Fibroblast of peridontal ligament (primary cell): ENCODE data around the gene TCERG1L.

Source experiments
- DNase-seq: peaks from one replicate; pipeline ENCODE4 v3.0.0-alpha.2; 2010; ENCODE audit errors: extremely low read depth

Gene TCERG1L

DNA sequence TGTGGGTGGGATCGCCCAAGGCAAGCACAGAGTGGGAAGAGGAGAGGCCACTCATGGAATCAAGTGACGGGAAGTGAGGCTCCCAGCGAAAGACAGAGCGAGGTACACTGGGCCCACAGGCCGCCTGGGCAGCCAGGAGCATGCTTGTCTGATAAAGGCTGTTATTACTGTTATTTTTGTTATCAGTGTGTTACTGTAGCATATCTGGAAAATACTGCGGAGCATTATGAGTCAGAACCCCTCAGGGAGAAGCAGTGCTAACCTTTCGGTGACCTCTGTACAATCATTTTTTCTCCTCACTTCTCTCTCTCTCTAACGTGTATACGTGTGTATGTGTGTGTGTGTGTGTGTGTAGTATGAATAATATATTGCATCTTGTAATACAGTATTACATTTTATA lies 3.8 kb upstream of the TCERG1L start:
- no peak for DNase-seq

DNA sequence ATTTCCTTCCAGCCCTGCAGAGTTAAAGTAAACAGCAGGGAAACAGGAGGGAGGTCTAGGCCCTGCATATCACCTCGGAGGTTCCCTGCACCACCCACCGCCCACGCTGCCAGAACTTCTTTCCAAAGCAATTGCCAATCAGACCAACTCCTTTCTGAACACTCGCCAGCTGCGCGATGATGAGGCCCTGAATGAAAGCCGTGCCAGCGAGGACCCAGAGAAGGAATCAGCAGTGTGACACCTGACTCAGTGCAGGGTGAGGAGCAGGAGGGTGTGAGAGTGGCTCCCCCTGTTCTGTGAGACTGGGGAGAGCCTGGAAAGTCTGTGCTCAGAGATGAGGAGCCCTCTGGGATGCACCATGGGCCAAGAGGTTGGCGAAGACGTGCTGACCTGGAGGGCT lies 3.3 kb upstream of the TCERG1L start:
- DNase-seq: no peak

DNA sequence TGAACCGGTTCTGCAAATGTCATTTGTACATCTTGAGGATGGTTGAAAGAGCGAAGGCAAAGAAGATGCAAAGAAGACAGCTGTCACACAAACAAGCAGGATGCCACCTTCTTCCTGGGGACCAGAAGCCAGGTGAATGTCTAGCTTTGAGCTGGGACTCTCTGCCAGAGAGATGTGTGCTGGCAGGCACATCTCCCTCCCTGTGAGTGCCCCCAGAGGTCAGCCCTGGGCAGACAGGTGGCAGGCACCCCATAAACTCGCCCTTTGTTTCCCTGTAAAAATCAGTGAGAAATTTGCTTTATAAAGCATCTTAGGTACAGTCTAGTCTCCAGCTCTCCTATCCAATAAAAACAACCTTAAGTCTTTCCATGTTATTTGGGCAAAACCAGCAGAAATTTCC lies 2.6 kb upstream of the TCERG1L start:
- no peak for DNase-seq

DNA sequence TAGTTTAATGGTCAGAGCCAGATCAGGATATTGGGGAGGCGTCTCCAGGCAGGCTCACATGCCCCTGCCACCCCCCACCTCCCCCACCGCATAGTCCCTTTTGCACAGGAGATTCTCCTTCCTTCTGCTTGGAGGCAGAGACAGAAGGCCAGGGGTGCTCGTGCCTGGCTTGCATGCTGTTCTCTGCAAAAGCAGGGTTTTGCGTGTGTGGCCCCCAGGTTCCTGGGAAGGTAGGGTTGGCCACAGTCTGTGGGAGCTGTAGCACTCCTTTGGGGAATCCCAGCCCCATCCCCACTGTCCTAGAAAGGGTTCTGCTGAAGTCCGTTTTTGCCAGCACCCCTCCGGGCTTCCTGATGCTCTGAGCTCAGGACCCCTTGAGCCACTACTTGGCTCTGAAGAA lies 1.9 kb upstream of the TCERG1L start:
- DNase-seq: no peak

DNA sequence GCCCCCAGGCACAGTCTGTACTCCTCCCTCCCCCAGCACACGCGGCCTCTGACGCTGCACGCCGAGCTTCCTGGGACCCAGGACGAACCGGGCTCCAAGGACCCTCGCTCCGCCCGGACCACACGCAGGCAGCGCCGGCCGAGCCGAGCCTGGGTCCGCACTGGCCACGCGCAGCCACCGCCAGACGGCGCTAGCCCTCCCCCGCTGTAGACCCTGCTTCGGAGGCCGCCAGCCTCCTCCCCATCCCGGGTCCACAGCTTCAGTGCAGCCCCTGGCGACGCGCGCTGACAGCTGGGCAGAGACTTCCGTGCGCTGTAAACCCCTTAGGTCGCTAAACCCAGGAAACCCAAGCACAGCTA lies 936 bp upstream of the TCERG1L start:
- no peak for DNase-seq

DNA sequence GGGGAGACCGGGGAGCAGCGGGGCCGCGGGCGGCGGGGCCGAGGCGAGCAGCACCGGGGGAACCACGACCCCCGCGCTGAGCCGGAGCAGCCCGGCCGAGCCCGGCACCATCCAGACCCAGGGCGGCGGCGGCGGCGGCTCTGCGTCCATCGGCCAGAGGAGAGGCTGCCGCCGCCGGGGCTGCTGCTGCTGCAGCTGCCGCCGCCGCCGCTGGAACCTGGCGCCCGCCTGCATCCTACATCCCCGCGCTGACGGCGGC lies 190 bp downstream of the TCERG1L start:
- no peak for DNase-seq

DNA sequence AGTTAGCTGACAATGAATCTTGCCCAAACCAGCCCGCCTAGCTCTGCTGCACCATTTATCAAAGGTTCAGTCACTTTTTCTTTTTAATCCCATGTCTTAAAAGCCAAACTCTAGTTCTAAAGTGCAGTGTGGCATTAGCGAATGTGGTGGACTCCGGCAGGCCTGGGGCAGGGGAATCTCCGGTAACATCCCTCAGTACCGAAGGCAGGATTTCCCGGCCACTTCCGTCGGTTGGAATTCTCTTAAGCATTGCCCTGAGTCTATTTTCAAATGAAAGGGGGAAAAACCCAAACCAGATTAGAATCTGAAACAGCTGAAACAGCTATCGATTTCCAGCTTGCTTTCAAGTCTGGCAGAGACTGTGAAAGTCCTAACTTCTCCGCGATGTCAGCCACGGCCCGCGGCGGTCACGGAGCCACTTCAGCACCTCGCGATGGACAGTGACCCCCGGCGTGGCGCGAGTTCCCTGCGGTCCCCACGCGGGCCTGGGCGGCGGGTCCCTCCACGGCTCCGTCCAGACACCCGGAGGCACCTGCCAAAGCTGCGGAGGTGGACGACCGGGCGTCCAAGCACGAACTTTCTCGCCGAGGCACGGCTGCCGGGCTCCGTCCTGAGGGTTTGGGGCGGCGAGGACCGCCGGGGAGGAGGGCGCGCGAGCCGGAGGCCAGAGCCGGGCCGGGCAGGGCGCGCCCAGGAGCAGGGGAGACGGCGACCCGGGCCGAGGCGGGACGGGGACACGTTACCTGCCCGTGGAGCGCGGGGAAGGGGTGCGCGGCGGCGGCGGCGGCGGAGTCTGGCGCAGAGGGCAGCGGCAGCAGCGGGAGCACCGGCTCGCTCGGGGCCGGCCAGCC lies 745 bp downstream of the TCERG1L start:
- DNase-seq: no peak

DNA sequence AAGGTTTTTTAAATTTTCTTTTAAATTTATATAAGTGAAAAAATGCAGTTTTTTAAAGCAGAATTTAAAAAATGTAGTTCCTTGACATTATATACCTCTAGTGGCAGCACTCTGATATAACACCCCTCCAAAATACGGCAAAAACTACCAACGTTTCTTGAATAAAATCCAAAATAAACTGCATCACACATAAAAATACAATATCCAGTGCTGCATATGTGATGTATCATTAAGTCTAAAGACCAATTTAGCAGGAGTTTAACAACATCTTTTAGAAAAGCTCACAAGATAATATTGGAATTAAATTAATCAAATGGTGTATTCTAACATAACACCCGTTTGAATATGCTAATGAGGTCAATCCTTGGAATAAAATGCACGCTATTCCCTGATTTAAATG lies 1.4 kb downstream of the TCERG1L start:
- no peak for DNase-seq

DNA sequence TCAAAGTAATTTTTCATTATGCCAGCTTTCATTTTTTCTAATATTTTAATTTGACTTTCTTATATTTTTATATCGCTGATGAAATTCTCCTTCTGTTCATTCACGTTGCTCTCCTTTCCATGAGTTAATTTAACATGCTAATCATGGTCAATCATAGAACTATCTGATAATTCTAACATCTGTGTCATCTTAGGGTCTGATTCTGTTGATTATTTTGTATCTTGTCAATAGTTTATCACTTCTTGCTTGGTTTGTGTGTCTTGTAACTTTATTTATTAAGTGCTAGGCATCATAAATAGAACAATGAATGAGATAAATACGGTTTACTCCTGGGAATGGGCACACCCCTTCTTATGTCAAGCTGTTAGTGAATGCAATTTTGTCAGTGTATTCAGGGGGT lies 11.0 kb downstream of the TCERG1L start:
- no peak for DNase-seq

DNA sequence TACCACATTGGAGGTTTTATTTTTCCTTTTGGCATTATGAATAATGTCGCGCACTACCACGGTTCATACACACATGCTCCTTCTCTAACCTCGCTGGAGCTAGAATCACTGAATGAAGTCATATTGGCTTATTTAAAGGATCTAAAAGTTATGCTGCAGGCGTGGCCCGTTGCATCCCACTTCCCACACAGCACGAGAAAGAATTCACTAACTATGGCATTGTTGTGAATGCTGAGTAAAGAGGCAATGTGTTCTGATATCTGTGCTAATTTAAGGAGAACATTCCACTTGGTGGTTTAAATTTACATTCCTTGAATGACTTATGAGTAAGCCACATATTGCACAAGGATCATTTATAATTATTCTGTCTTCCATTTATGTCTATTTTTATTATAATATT lies 20.7 kb downstream of the TCERG1L start:
- no peak for DNase-seq

DNA sequence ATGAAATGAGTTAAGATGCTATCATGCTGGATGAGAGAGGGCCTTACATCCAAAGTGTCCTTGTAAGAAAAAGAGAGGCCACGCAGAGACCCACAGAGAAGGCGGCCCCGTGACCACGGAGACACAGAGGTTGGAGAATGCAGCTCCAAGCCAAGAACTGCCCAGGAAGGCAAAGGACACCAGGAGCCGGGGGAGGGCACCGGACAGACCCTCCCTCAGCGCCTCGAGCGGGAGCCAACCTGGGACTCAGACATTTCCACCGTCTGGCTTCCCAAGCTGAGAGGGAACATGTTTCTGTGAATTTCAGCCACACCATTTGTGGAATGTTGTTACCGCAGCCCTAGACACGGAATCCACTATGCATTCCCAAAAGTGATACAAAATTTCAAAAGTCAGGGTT lies 22.9 kb downstream of the TCERG1L start:
- DNase-seq: no peak

DNA sequence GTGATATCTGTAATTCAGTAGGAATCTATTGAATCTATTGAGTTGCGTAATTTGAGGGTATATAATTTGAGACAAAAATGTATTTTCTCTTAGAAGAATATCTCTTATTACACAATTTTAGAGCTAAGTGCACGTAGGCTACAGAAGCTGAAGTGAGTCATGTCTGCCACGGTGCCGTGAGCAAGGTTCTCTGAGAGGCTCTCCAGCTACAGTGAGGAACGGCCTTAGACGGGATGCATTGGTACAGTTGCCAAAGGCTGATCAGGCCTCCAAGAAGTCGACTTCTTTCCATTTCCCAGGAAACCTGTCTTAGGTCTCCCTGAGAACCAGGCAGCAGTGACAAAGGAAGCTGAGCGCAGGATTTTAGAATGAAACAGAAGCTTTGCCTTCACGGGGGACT lies 28.6 kb downstream of the TCERG1L start:
- no peak for DNase-seq

DNA sequence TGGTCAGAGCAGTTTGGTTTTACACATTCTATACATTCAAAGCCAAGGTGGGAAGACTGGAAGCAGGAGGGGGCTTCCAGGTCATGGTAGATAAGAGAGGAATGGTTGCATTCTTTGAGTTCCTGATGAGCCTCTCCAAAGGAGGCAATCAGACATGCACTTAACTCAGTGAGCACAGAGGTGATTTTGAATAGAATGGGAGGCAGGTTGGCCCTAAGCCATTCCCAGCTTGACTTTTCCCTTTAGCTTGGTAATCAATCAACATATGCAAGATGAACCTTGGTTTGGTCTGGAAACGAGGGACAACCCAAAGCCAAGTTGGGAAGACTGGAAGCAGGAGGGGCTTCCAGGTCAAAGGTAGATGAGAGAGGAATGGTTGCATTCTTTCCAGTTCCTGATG lies 31.4 kb downstream of the TCERG1L start:
- no peak for DNase-seq

DNA sequence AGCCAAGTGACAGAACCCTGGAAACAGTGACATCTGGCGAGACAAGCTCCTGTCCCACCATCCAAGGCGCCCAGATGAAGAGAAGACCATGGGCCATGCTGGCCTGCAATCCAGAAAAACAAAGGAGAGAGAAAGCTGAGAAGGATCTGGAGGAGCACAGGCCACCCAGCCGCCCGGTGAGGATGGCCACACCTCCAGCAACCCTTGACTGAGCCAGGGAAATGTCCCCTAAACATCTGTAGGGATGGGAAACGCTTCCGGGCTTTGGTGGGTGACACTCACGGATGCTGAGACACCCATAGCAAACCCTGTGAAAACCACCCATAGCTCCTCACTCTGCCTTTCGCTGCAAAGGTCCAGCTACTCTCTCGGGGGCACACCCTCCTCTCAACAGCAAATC lies 32.0 kb downstream of the TCERG1L start:
- DNase-seq: no peak

DNA sequence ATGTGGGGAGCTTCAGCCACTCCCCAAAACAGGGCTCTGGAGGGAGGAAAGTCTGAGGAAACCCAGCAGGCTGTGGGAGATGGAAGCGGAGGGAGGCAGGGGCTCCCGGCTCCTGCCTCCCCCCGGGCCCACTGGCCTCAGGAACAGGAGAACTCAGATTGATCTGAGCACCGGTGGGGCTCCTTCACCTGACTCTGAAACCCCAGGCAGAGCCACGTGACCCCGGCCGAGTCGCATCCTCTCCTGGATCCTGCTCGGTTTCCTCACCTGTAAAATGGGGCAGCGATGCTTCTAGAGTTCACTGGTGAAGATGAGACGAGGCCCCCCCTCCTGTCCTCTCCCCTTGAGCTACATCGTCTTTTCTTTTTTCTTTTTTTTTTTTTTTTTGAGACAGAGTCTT lies 33.6 kb downstream of the TCERG1L start:
- DNase-seq: no peak

DNA sequence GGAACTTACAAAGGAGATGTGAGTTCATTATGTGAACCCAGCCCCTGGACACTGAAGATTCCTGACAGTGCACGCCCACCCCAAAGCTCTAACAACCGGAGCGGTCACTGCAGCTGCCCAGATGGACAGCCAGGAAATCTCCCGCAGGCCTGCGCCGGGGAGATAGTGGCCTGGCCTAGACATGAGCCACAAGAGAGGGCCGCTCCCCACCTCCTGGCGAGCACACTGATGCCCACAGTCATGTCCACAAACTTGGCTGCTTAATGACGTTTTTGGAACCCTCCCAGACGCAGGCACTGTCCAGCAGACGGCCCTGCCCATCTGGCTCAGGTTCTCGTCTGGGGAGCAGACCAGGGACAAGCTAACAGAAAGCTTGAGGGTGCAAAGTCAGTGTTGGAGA lies 34.2 kb downstream of the TCERG1L start:
- DNase-seq: no peak

DNA sequence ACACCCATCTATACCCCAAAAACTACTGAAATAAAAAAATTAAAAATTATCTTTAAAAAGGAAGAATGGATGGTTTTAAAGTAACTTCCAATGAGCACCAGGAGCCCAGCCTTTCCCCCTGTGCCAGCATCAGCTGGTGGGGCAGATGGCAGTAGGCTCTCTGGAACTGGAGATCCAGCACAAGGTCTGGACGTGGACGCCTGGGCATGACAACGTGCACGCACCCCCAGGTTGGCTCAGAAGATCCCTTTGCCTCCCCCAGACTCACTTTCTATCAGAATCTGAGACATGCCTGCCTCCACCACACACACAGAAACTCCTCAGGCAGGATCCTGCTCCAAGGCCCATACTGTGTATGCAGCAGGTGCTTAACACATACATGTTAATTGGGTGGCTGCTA lies 35.8 kb downstream of the TCERG1L start:
- no peak for DNase-seq

DNA sequence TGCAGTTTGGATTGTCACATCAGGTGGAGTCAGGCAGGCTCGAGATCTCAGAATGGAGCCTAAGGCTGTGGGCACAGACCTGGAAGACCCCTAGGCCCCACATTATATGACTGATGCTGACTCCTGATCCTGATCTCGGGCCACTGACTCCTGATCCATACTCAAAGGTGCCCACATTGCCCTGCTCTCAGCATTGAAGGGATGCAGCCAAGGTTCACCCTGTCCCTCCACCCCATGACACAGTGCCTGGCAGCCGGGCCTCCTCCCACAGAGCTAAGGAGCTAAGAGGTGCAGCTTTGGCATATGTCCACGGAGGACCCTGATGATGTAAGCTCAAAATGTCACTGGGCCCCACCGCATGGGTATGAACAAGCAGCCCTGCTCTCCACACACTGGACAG lies 36.6 kb downstream of the TCERG1L start:
- DNase-seq: no peak

DNA sequence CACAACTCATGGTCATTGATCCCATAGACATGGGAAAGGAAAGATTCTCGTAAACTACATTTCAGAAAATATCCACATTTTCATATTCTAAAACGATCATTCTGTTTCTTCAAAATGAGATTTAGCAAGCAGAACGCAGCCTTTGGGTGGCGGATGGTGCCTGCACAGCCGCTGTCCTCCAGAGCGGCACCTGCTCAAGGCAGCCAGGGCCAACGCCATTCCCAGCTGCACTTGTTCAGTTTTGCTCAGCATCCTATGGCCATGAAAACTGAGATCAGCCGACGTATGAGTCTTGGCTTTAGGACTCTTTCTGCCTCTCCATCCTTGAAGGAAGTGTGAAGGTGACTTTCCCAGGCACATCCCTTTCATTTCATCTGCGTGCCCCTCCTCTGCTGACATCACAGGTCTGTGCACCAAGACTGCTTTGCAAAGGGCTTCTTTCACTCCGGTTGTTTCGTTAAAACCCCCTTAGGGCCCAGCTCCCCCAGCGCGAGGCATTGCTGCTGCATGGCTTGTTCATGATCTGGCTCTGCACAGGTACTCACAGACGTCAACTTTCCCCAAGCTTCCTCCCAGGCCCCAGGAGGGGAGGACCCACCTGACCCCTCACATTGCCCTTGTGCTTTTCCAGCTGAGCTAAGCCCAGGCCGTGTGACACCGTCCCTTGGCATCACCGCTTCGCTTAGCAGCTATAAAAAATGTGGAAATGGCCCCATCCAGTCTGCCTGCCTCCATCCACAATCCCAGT lies 37.2 kb downstream of the TCERG1L start:
- DNase-seq: no peak

DNA sequence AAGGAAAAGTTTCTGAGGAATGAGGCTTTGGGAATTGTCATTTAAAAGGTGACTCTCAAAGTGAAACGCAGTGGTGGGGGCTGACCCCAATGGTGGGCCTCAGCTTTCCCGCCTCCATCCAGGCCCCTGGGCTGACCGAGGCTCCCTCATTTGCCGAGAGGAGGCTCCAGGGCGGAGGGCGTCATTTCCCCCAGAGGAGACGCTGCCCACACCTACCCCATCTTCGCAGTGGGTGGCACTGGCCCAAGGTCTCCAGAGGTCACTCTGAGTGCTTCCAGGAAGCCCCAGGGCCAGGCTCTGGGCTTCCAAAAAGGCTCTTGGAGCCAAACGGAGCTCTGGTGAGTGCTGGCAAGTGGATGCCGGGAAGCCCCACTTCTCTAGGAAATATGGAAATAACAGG lies 38.0 kb downstream of the TCERG1L start:
- DNase-seq: no peak

DNA sequence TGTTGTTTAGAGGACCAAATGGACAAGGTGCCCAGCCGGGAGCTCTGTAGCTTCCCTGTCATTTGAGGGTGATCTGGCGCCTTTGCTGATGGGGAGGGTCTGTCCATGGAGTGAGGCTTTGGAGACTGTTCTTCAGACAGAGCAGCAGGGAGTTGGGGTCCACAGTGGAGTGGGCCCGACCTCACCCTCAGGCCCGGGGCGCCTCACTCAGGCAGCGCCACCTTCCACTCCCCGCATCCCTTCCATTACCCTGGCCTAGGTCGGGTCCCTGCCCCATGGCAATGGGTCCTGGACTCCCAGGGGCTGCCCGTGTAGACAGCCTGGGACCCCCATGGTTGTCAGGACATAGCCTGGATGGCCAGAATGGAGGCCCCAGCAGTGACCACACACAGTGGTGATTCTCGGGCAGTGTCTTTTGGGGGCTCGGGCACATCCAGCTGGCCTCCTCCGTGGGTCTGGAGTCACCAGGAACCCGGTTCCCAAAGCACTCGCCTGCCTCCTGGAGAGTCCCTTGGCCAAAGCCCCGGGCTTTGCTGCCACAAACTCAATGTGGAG lies 38.5 kb downstream of the TCERG1L start:
- no peak for DNase-seq

DNA sequence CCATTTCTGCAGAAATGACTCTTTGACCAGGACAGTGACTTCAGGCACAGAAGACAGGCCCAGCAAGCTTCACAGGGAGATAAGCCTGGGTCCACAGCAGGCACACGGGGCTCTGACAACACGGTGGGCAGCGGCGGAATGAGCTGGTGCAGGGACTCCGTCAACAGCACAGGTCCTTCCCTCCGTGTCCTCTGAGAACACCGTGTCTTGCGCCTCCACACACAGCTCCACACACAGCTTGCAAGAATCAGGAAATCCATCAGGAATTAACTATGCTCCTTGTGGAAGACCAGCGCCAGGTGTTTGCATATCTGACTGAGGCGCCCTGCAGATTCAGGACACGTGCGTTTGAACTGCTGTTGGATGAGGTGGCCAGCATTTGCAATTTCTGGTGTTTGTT lies 39.6 kb downstream of the TCERG1L start:
- DNase-seq: no peak

DNA sequence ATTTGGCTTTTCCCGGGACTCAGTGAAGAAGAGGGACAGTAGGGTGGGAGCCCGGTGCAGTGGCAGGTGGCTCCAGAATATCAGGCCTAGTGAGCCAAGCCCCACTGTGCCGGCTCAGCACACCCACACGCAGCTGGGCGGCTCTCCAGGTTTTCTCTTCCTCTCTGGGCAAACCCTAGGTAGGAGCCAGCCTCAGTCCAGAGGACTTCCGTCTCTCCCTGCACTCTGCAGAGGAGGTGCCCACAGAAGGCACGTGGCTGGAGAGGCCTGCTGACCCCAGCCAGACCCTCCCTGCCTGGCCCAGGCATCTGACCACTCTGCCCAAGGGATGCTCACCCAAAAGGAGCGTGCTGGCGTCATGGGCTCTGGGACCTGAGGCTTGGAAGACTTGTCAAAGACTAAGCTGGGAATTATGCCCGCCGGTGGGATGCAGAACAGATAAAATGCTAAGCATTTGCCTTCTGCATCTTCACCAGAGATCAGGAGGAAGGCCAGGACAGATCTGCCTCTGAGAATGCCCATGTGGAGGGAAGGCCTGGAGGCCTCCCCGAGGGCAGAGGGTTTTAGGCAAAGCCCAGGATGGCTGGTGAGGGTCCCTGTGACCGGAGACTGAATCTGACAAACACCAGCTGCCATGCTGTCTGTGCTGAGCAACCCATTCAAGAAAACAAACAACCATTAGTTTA lies 40.2 kb downstream of the TCERG1L start:
- DNase-seq: no peak
